KMS-11 (cell line): ENCODE measurements around the gene LRRTM4.
"Not testable (repeated sequence)": the region's sequence is repeated elsewhere in the genome, so short reads cannot be mapped to it uniquely, and the experiment has no call there.

Source experiments
- H2AFZ ChIP-seq: fragments of 200-600 bp; sonication (generic); 2 replicates; pipeline ENCODE4 v1.6.1; 2016; ENCODE audit warnings: antibody characterized with exemption, mixed run types, low read depth
- H3K27ac ChIP-seq: fragments of 200-600 bp; sonication (generic); 2 replicates; pipeline ENCODE4 v1.6.1; 2016; ENCODE audit warnings: mild to moderate bottlenecking, mixed run types
- H3K27me3 ChIP-seq: fragments of 200-600 bp; sonication (generic); 2 replicates; pipeline ENCODE4 v1.6.1; 2017; ENCODE audit warnings: mild to moderate bottlenecking, low read depth, mixed run types, moderate library complexity; ENCODE audit not compliant: insufficient read depth
- H3K36me3 ChIP-seq: fragments of 200-600 bp; sonication (generic); 2 replicates; pipeline ENCODE4 v1.6.1; 2017; ENCODE audit warnings: mild to moderate bottlenecking, mixed run types; ENCODE audit not compliant: insufficient read depth
- H3K4me1 ChIP-seq: fragments of 200-600 bp; sonication (generic); 2 replicates; pipeline ENCODE4 v1.6.1; 2016; ENCODE audit warnings: mild to moderate bottlenecking, low read depth, mixed run types; ENCODE audit not compliant: poor library complexity, severe bottlenecking
- H3K4me2 ChIP-seq: fragments of 200-600 bp; sonication (generic); 2 replicates; pipeline ENCODE4 v1.7.0; 2016; ENCODE audit warnings: mild to moderate bottlenecking, mixed run types
- H3K4me3 ChIP-seq: fragments of 200-600 bp; sonication (generic); IDR thresholded peaks from 2 replicates; pipeline ENCODE4 v1.6.1; 2017; ENCODE audit warnings: low read depth, low read length, mixed read lengths; ENCODE audit not compliant: insufficient read depth
- H3K79me2 ChIP-seq: fragments of 200-600 bp; sonication (generic); 2 replicates; pipeline ENCODE4 v1.6.1; 2016; ENCODE audit warnings: low read depth, mixed run types; ENCODE audit not compliant: insufficient read depth
- H3K9ac ChIP-seq: fragments of 200-600 bp; sonication (generic); 2 replicates; pipeline ENCODE4 v1.6.1; 2016; ENCODE audit warnings: mild to moderate bottlenecking, mixed run types
- H4K20me1 ChIP-seq: fragments of 200-600 bp; sonication (generic); 2 replicates; pipeline ENCODE4 v1.6.1; 2016; ENCODE audit warnings: mild to moderate bottlenecking, mixed run types; ENCODE audit not compliant: insufficient read depth
- CTCF ChIP-seq: fragments of 200-600 bp; sonication (generic); conservative IDR thresholded peaks from 2 replicates; pipeline ENCODE4 v1.6.1; 2017; ENCODE audit warnings: low read depth, mild to moderate bottlenecking, antibody characterized with exemption, low read length, moderate library complexity, mixed read lengths

The LRRTM4 gene

GRCh38 chr2:77102927-77103326 lies 419.2 kb downstream of the LRRTM4 start:
- Histone ChIP-seq H3K9ac (no peak overlapping the region), H3K79me2 (no peaks in the 10 kb centered on the region), H3K4me3 (no peak overlapping the region), H3K4me2 (no peak overlapping the region), H3K36me3 (no peaks in the 10 kb centered on the region), H4K20me1 (no peaks in the 10 kb centered on the region), H2AFZ (no peak overlapping the region), H3K27me3 (no peaks in the 10 kb centered on the region), H3K27ac (no peak overlapping the region), H3K4me1 (no peaks in the 10 kb centered on the region)
- no peak for TF ChIP-seq CTCF

- no peak overlapping the region for H3K27ac ChIP-seq
- no peaks in the 10 kb centered on the region for H3K79me2 ChIP-seq
- H3K9ac ChIP-seq: no peak overlapping the region
- TF ChIP-seq CTCF: no peak
- H3K4me1 ChIP-seq: no peaks in the 10 kb centered on the region
- no peaks in the 10 kb centered on the region for H4K20me1 ChIP-seq
- no peaks in the 10 kb centered on the region for H3K27me3 ChIP-seq
- no peaks in the 10 kb centered on the region for H3K36me3 ChIP-seq
- H3K4me2 ChIP-seq: no peak overlapping the region
- H2AFZ ChIP-seq: no peak overlapping the region
- no peak overlapping the region for H3K4me3 ChIP-seq
These were observed 420.3 kb downstream of the LRRTM4 start for GRCh38 chr2:77101796-77102452.

GRCh38 chr2:77099961-77100360 lies 422.2 kb downstream of the LRRTM4 start:
- no peaks in the 10 kb centered on the region for H3K79me2 ChIP-seq
- H3K4me3 ChIP-seq: no peak overlapping the region
- no peaks in the 10 kb centered on the region for H3K4me1 ChIP-seq
- no peak for TF ChIP-seq CTCF
- H2AFZ ChIP-seq: no peak overlapping the region
- no peak overlapping the region for H3K9ac ChIP-seq
- H3K4me2 ChIP-seq: no peak overlapping the region
- H3K27ac ChIP-seq: no peak overlapping the region
- no peaks in the 10 kb centered on the region for H3K36me3 ChIP-seq
- no peaks in the 10 kb centered on the region for H4K20me1 ChIP-seq
- no peaks in the 10 kb centered on the region for H3K27me3 ChIP-seq

GRCh38 chr2:77095525-77095924 lies 426.7 kb downstream of the LRRTM4 start:
- H3K4me3 ChIP-seq, H2AFZ ChIP-seq, H4K20me1 ChIP-seq, H3K27me3 ChIP-seq, H3K36me3 ChIP-seq, H3K9ac ChIP-seq, H3K4me2 ChIP-seq, H3K4me1 ChIP-seq, H3K79me2 ChIP-seq, H3K27ac ChIP-seq: not testable (repeated sequence)

GRCh38 chr2:77095096-77095495 lies 427.1 kb downstream of the LRRTM4 start:
- no peak overlapping the region for H3K27ac ChIP-seq
- H3K27me3 ChIP-seq: no peaks in the 10 kb centered on the region
- H2AFZ ChIP-seq: no peak overlapping the region
- no peak overlapping the region for H3K9ac ChIP-seq
- no peaks in the 10 kb centered on the region for H3K4me1 ChIP-seq
- H3K79me2 ChIP-seq: no peaks in the 10 kb centered on the region
- no peaks in the 10 kb centered on the region for H4K20me1 ChIP-seq
- no peak overlapping the region for H3K4me2 ChIP-seq
- H3K4me3 ChIP-seq: no peak overlapping the region
- no peaks in the 10 kb centered on the region for H3K36me3 ChIP-seq
- no peak for TF ChIP-seq CTCF

GRCh38 chr2:77088424-77088823 lies 433.8 kb downstream of the LRRTM4 start:
- not testable (repeated sequence) for H3K4me1 ChIP-seq, H2AFZ ChIP-seq, H3K4me2 ChIP-seq, H4K20me1 ChIP-seq, H3K79me2 ChIP-seq, H3K4me3 ChIP-seq, H3K9ac ChIP-seq, H3K27me3 ChIP-seq, H3K27ac ChIP-seq, H3K36me3 ChIP-seq
